ENCODE results near the gene HSF2.
A peak's percentile ranks its signal among the peaks of the same experiment; 100 is the strongest.

Gene HSF2

DNA sequence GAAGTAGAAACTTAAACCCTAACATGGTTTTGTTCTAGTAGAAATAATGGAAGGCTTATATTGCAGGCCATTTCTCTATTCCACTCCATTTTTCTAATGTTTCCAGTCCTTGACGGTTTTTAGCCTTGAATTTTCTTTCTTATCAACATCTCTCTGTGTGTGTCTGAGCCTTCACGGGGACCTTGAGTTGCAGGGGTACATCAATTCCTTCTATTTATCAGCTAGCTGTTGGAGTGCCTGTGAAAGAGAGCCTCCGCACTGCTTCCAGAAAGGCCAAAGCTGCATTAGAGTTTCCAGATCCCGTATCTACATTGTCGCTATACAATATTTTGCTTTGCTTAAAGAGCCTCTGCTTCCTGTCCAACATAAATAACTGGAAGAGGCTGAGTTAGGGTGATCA, 5.4 kb upstream of the HSF2 start:
- TF ChIP-seq SIN3A (IDR thresholded peaks at IDR 0.05; ENCODE audit: borderline replicate concordance, insufficient read depth, low read length) (no peak), POLR2AphosphoS5 (IDR thresholded peaks at IDR 0.05; ENCODE audit: low read depth, low read length) (no peak)

DNA sequence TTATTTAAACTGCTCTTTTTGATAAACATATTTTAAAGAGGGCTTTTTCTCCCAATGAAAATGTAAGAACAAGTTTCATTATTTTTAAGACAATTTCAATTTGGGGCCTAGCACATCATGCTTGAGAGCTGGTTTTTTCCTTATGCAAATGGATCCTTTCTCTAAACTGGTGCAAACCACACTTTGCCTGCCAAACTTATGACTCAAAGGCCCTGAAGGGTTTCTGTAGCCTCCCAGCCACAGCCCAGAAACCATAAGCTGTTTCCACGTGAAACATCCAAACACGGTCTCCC, 451 bp upstream of the HSF2 start:
- TF ChIP-seq FOXP2 (optimal IDR thresholded peaks at IDR 0.05; ENCODE audit: borderline replicate concordance, extremely low read depth, extremely low read length, insufficient read depth) (no peak), TAF1 (IDR thresholded peaks at IDR 0.05; ENCODE audit: borderline replicate concordance, insufficient read depth, low read length) (no peak), SIN3A (IDR thresholded peaks at IDR 0.05; ENCODE audit: borderline replicate concordance, insufficient read depth, low read length) (no peak), POLR2AphosphoS5 (IDR thresholded peaks at IDR 0.05; ENCODE audit: low read depth, low read length) (peak; percentile 12; the same call in 1 of the 2 replicates)
- TF ChIP-seq, protein P1, sequence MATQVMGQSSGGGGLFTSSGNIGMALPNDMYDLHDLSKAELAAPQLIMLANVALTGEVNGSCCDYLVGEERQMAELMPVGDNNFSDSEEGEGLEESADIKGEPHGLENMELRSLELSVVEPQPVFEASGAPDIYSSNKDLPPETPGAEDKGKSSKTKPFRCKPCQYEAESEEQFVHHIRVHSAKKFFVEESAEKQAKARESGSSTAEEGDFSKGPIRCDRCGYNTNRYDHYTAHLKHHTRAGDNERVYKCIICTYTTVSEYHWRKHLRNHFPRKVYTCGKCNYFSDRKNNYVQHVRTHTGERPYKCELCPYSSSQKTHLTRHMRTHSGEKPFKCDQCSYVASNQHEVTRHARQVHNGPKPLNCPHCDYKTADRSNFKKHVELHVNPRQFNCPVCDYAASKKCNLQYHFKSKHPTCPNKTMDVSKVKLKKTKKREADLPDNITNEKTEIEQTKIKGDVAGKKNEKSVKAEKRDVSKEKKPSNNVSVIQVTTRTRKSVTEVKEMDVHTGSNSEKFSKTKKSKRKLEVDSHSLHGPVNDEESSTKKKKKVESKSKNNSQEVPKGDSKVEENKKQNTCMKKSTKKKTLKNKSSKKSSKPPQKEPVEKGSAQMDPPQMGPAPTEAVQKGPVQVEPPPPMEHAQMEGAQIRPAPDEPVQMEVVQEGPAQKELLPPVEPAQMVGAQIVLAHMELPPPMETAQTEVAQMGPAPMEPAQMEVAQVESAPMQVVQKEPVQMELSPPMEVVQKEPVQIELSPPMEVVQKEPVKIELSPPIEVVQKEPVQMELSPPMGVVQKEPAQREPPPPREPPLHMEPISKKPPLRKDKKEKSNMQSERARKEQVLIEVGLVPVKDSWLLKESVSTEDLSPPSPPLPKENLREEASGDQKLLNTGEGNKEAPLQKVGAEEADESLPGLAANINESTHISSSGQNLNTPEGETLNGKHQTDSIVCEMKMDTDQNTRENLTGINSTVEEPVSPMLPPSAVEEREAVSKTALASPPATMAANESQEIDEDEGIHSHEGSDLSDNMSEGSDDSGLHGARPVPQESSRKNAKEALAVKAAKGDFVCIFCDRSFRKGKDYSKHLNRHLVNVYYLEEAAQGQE (IDR thresholded peaks at IDR 0.05; ENCODE audit: insufficient read depth in 1 of 2, low read depth in 2 of 2, low read length in 2 of 2): no peak

DNA sequence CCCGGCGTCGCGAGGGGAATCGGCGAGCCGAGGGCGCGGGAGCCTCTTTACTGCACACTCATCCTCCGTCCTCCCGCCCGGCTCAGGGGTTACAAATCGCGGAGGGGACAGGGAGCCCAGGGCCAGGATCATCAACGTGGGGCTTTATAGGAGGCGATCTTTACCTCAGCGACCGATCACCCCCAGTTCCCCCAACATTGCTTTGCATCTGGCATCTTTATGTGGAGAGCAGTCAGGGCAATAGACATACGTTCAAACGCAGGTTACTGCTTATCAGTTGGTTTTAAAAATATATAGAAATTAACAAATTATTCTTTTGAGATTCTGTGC, 634 bp downstream of the HSF2 start:
- TF ChIP-seq POLR2AphosphoS5 (IDR thresholded peaks at IDR 0.05; ENCODE audit: low read depth, low read length) (no peak), SIN3A (IDR thresholded peaks at IDR 0.05; ENCODE audit: borderline replicate concordance, insufficient read depth, low read length) (no peak), TAF1 (IDR thresholded peaks at IDR 0.05; ENCODE audit: borderline replicate concordance, insufficient read depth, low read length) (no peak), FOXP2 (optimal IDR thresholded peaks at IDR 0.05; ENCODE audit: borderline replicate concordance, extremely low read depth, extremely low read length, insufficient read depth) (no peak)
- TF ChIP-seq, protein P1 (IDR thresholded peaks at IDR 0.05; ENCODE audit: insufficient read depth in 1 of 2, low read depth in 2 of 2, low read length in 2 of 2): no peak

DNA sequence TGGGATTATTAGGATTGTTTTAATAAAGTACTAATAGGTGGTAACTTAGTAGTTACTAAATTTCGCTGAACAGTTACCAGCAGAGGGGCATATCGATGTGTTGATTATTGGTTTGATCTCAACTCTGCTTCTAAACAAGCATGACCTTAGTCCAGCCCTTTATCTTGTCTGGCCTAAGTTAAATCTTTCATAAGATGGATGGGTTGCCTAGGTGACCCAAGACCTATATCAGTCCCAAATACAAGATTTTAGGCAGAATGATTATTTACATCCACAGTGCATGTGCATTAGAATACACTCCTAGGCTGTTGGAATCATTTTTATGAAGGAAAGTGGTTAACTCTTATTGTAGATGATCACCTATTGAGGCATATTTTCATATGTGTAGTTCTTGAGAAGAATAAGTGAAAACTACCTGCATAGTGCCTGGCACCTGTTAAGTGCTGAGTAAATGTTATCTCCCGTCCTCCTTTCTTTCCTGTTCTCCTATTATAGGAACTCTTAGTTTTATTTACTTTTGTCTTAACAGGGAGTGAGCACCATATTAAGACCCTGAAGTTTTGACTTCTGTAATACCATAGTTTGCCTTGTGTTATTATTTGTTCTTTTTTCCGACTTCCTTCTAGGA, 1.1 kb downstream of the HSF2 start:
- no peak for TF ChIP-seq POLR2AphosphoS5 (IDR thresholded peaks at IDR 0.05; ENCODE audit: low read depth, low read length)
- no peak for TF ChIP-seq SIN3A (IDR thresholded peaks at IDR 0.05; ENCODE audit: borderline replicate concordance, insufficient read depth, low read length)
- no peak for TF ChIP-seq TAF1 (IDR thresholded peaks at IDR 0.05; ENCODE audit: borderline replicate concordance, insufficient read depth, low read length)
- TF ChIP-seq FOXP2 (optimal IDR thresholded peaks at IDR 0.05; ENCODE audit: borderline replicate concordance, extremely low read depth, extremely low read length, insufficient read depth): no peak
- TF ChIP-seq, protein P1 (IDR thresholded peaks at IDR 0.05; ENCODE audit: insufficient read depth in 1 of 2, low read depth in 2 of 2, low read length in 2 of 2): no peak

DNA sequence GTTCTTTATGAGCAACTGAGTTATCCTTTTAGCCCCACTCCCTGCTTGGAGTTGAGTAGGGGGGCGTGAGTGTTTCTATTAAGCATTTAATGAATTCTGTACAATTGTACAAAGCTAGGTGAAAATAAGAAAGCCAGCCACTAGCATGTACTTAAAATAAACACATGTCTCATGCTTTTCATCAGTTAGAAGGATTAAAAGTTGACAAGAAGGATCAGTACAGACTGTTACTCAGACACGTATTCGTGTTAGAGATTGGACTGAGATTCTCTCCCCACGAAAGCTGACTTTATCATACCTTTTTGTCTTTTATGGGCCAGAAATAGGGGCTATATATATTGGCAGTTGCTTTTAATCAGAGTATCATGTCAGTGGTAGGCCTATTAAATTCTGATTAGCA, 1.7 kb downstream of the HSF2 start:
- TF ChIP-seq TAF1 (IDR thresholded peaks at IDR 0.05; ENCODE audit: borderline replicate concordance, insufficient read depth, low read length) (no peak), FOXP2 (optimal IDR thresholded peaks at IDR 0.05; ENCODE audit: borderline replicate concordance, extremely low read depth, extremely low read length, insufficient read depth) (no peak), POLR2AphosphoS5 (IDR thresholded peaks at IDR 0.05; ENCODE audit: low read depth, low read length) (no peak), SIN3A (IDR thresholded peaks at IDR 0.05; ENCODE audit: borderline replicate concordance, insufficient read depth, low read length) (no peak)
- TF ChIP-seq, protein P1 (IDR thresholded peaks at IDR 0.05; ENCODE audit: insufficient read depth in 1 of 2, low read depth in 2 of 2, low read length in 2 of 2): no peak
